ENCODE data around the gene SMURF2.
"Not testable (repeated sequence)": the region's sequence is repeated elsewhere in the genome, so short reads cannot be mapped to it uniquely, and the experiment has no call there.

SMURF2 gene

DNA sequence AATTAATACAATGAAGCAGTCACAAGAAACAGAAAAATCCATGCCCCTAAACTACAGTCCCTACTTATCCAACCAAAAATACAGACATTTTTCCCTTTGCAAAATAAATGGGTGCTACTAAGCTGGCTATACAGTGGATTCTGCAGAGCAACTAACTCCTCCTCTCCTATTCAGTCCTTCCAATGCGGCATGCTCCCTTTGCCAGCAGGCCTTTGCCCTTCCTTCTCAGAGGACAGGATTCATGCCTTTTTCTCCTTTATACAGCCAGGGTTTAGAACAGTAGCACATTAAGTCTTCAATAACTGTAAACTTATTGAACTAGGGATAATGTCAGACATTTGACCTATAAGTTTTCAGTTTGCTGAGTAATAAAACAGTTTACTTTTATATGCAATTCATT is 70.2 kb downstream of the SMURF2 start:
- no peak for DNase-seq
- no peak overlapping the region for H3K27ac ChIP-seq
- H3K36me3 ChIP-seq: peaks cover 2% of the 10 kb centered on the region; the same call in 1 of the 2 replicates
- H3K9me3 ChIP-seq (ENCODE audit: severe bottlenecking): no peaks in the 10 kb centered on the region
- TF ChIP-seq, protein P1, sequence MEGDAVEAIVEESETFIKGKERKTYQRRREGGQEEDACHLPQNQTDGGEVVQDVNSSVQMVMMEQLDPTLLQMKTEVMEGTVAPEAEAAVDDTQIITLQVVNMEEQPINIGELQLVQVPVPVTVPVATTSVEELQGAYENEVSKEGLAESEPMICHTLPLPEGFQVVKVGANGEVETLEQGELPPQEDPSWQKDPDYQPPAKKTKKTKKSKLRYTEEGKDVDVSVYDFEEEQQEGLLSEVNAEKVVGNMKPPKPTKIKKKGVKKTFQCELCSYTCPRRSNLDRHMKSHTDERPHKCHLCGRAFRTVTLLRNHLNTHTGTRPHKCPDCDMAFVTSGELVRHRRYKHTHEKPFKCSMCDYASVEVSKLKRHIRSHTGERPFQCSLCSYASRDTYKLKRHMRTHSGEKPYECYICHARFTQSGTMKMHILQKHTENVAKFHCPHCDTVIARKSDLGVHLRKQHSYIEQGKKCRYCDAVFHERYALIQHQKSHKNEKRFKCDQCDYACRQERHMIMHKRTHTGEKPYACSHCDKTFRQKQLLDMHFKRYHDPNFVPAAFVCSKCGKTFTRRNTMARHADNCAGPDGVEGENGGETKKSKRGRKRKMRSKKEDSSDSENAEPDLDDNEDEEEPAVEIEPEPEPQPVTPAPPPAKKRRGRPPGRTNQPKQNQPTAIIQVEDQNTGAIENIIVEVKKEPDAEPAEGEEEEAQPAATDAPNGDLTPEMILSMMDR (IDR thresholded peaks at IDR 0.05; ENCODE audit: low read depth, low read length): no peak
- H3K27me3 ChIP-seq (ENCODE audit: insufficient read depth, low read depth, severe bottlenecking): no peaks in the 10 kb centered on the region
- H3K4me3 ChIP-seq (ENCODE audit: low read depth, low read length): no peak overlapping the region

DNA sequence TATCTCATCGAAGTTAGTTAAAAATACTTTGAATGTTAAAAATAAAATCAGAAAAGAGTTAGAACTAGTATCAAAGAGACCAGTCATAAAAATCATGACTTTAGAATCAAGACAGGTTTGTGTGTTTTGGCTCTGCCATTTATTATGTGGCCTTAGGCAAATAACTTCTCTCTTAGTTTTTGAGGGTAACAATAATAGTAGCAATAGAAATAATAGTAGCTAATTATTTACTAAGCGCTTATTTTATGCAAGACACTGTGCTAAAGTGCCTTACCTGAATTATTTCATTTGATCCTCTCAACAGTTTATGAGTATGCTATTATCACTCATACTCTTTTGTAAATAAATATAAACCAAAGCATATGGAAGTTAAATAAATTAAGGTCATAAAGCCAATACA is 77.0 kb downstream of the SMURF2 start:
- Histone ChIP-seq H3K4me3 (ENCODE audit: low read depth, low read length) (no peak overlapping the region), H3K36me3 (peaks cover 37% of the 10 kb centered on the region), H3K27ac (no peak overlapping the region), H3K9me3 (ENCODE audit: severe bottlenecking) (no peaks in the 10 kb centered on the region), H3K27me3 (ENCODE audit: insufficient read depth, low read depth, severe bottlenecking) (no peaks in the 10 kb centered on the region)
- TF ChIP-seq, protein P1 (IDR thresholded peaks at IDR 0.05; ENCODE audit: low read depth, low read length): no peak
- no peak for DNase-seq

DNA sequence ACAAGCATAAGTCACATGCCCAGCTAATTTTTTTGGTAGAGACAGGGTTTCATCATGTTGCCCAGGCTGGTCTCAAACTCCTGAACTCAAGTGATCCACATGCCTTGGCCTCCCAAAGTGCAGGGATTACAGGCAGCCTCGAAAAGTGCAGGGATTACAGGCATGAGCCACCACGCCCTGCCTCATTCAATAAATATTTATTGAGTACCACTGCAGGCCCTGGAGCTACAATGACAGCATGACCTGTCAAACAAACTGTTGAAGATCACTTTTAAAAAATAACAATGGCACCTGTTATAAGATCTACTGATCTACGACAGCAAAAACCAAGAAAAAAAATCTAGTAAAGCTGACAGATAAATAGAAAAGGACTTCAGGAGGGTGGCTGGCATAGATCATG is 79.1 kb downstream of the SMURF2 start:
- peaks cover 49% of the 10 kb centered on the region for H3K36me3 ChIP-seq
- H3K9me3 ChIP-seq (ENCODE audit: severe bottlenecking): no peaks in the 10 kb centered on the region
- no peaks in the 10 kb centered on the region for H3K27me3 ChIP-seq (ENCODE audit: insufficient read depth, low read depth, severe bottlenecking)
- H3K27ac ChIP-seq: no peak overlapping the region
- no peak overlapping the region for H3K4me3 ChIP-seq (ENCODE audit: low read depth, low read length)
- no peak for DNase-seq
- TF ChIP-seq, protein P1 (IDR thresholded peaks at IDR 0.05; ENCODE audit: low read depth, low read length): no peak

DNA sequence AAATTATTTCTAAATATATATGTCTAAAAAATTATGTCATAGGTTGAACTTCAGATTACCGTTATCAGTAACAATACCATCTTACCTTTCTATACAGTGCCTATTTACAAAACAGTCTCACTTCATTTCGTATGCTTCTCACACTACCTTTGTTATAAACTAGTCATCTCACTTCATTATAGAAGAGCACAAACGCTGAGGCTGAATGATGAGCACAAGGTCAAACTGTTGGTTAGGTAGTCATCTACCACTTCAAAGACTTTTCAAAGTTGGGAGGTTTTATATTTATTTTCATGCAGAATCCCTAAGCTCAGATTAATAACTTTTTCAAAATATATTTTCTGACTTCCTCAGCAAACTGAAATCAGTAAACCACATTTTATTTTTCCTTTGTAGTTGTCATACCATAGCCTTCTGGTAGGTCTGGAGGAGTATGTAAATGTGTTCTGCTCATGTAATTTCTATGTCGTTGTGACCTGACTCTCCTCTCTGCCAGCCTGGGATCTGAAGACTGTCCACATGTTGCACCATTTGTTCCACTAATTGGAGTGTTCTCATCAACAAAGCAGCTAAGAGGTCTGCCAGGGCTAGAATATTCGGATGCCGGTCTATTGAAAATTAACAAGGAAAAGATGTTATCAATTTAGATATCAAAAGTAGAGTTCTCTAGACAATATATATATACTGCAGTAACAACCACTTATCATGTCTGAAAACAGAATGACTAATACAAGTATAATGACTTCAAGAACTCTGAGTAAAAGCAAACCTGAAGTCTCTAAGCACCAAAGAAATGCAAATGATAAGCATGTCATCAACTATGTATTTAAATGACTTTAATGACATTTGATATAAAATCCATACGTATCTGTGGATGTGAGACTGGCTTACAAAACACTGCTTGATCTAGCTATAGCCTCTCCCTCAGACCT is 81.5 kb downstream of the SMURF2 start:
- no peak for DNase-seq
- no peaks in the 10 kb centered on the region for H3K27me3 ChIP-seq (ENCODE audit: insufficient read depth, low read depth, severe bottlenecking)

DNA sequence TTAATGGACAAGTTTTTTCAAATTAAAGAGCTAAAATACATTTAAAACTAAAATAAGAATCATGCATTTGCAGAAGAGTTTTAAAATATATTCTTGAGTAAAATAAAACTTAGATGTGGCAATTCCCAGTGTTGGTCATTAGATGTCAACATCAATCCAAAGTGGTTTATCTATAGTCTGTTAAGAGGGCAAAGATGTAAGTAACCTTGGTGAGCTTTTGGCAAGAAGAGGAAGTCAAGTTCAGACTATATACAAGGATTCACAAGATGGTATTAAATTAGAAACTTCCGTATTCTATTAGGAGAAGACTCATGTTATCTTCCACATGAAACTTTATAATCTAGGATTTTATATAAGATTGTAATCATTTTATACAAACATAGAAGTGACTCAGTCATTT is 82.2 kb downstream of the SMURF2 start:
- Histone ChIP-seq H3K36me3 (peaks cover 61% of the 10 kb centered on the region), H3K4me3 (ENCODE audit: low read depth, low read length) (no peak overlapping the region), H3K27ac (no peak overlapping the region), H3K27me3 (ENCODE audit: insufficient read depth, low read depth, severe bottlenecking) (no peaks in the 10 kb centered on the region), H3K9me3 (ENCODE audit: severe bottlenecking) (no peaks in the 10 kb centered on the region)
- no peak for DNase-seq
- TF ChIP-seq, protein P1 (IDR thresholded peaks at IDR 0.05; ENCODE audit: low read depth, low read length): no peak

More for the DNA sequence above, 81.5 kb downstream of the SMURF2 start:
- Histone ChIP-seq H3K4me3 (ENCODE audit: low read depth, low read length) (no peak overlapping the region), H3K36me3 (peaks cover 60% of the 10 kb centered on the region), H3K9me3 (ENCODE audit: severe bottlenecking) (no peaks in the 10 kb centered on the region), H3K27ac (no peak overlapping the region)
- TF ChIP-seq, protein P1 (IDR thresholded peaks at IDR 0.05; ENCODE audit: low read depth, low read length): no peak

DNA sequence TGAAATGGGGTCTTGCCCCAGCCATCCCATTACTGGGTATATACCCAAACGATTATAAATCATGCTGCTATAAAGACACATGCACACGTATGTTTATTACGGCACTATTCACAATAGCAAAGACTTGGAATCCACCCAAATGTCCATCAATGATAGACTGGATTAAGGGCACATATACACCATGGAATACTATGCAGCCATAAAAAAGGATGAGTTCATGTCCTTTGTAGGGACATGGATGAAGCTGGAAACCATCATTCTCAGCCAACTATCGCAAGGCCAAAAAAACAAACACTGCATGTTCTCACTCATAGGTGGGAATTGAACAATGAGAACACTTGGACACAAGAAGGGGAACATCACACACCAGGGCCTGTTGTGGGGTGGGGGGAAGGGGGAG is 85.1 kb downstream of the SMURF2 start:
- not testable (repeated sequence) for DNase-seq; H3K9me3 ChIP-seq (ENCODE audit: severe bottlenecking); H3K4me3 ChIP-seq (ENCODE audit: low read depth, low read length); H3K27ac ChIP-seq; H3K27me3 ChIP-seq (ENCODE audit: insufficient read depth, low read depth, severe bottlenecking)
- H3K36me3 ChIP-seq: peaks cover 40% of the 10 kb centered on the region

Measured in WERI-Rb-1 (cell line).